Ishikawa (cell line): ENCODE data around the gene AKNA.

Experiments
- CREB1 ChIP-seq: IDR thresholded peaks from 2 replicates; pipeline ENCODE4 v1.6.1; 2012; ENCODE audit warnings: low read depth
- EGR1 ChIP-seq: IDR thresholded peaks from 2 replicates; pipeline ENCODE4 v1.6.1; 2012
- EP300 ChIP-seq: IDR thresholded peaks from 2 replicates; pipeline ENCODE4 v1.6.1; 2012; ENCODE audit warnings: borderline replicate concordance
- FOXM1 ChIP-seq: IDR thresholded peaks from 2 replicates; pipeline ENCODE4 v1.6.1; 2012; ENCODE audit warnings: low read depth, borderline replicate concordance
- NFIC ChIP-seq: IDR thresholded peaks from 2 replicates; pipeline ENCODE4 v1.6.1; 2012
- RAD21 ChIP-seq: IDR thresholded peaks from 2 replicates; pipeline ENCODE4 v1.6.1; 2012; ENCODE audit warnings: low read depth
- TAF1 ChIP-seq: IDR thresholded peaks from 2 replicates; pipeline ENCODE4 v1.6.1; 2012; ENCODE audit warnings: low read depth, mild to moderate bottlenecking
- TCF12 ChIP-seq: IDR thresholded peaks from 2 replicates; pipeline ENCODE4 v1.6.1; 2012; ENCODE audit warnings: low read depth
- TEAD4 ChIP-seq: IDR thresholded peaks from 2 replicates; pipeline ENCODE4 v1.6.1; 2012
- YY1 ChIP-seq: IDR thresholded peaks from 2 replicates; pipeline ENCODE4 v1.6.1; 2012; ENCODE audit warnings: low read depth
- TF ChIP-seq, protein P1 (sequence below): IDR thresholded peaks from 2 replicates; pipeline ENCODE4 v1.6.1; 2012; ENCODE audit warnings: low read depth, mild to moderate bottlenecking
- TF ChIP-seq, protein P2 (sequence below): IDR thresholded peaks from 2 replicates; pipeline ENCODE4 v1.6.1; 2012
- TF ChIP-seq, protein P3 (sequence below): IDR thresholded peaks from 2 replicates; pipeline ENCODE4 v1.6.1; 2012

DNA sequence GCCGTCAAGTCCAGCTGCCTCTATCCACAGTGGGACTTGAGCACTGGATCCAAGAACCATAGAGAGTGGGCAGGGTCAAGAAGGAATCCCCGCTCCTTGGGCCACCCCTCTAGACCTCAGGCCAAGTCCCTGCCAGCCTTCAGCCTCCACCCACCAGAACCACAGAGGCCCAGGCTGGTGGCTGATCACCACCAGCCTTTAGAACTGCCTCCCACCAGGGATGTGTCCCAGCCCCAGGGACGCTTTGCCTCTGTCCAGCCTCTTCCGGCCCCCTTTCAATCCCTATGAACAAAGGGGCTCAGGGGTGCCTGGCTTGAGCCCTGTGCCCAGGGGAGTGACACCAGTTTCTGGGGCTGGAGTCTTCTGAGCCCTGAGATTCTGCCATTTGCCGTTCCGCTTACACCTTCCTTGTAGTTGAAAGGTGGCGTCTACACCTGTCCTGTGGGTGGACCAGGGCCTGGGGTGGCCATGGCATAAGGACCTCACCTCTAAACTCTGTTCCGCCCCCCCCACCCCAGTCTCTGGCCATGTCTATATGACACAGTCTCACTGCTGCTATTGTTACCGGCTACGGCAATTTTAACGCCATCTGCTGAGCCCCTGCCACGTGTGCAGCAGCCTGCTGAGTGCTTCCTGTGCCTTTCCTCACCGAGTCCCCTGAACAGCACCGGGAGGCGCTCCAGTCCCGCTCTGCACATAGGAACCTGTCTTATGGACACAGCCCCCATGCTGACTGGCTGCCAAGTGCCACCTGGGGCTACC is 100.6 kb downstream of the AKNA start:
- TF ChIP-seq EP300 (no peak), NFIC (no peak), RAD21 (no peak), TAF1 (no peak), FOXM1 (no peak), EGR1 (no peak), CREB1 (no peak), YY1 (no peak), TCF12 (no peak), TEAD4 (no peak)
- TF ChIP-seq, protein P1, sequence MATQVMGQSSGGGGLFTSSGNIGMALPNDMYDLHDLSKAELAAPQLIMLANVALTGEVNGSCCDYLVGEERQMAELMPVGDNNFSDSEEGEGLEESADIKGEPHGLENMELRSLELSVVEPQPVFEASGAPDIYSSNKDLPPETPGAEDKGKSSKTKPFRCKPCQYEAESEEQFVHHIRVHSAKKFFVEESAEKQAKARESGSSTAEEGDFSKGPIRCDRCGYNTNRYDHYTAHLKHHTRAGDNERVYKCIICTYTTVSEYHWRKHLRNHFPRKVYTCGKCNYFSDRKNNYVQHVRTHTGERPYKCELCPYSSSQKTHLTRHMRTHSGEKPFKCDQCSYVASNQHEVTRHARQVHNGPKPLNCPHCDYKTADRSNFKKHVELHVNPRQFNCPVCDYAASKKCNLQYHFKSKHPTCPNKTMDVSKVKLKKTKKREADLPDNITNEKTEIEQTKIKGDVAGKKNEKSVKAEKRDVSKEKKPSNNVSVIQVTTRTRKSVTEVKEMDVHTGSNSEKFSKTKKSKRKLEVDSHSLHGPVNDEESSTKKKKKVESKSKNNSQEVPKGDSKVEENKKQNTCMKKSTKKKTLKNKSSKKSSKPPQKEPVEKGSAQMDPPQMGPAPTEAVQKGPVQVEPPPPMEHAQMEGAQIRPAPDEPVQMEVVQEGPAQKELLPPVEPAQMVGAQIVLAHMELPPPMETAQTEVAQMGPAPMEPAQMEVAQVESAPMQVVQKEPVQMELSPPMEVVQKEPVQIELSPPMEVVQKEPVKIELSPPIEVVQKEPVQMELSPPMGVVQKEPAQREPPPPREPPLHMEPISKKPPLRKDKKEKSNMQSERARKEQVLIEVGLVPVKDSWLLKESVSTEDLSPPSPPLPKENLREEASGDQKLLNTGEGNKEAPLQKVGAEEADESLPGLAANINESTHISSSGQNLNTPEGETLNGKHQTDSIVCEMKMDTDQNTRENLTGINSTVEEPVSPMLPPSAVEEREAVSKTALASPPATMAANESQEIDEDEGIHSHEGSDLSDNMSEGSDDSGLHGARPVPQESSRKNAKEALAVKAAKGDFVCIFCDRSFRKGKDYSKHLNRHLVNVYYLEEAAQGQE: no peak
- TF ChIP-seq, protein P2, sequence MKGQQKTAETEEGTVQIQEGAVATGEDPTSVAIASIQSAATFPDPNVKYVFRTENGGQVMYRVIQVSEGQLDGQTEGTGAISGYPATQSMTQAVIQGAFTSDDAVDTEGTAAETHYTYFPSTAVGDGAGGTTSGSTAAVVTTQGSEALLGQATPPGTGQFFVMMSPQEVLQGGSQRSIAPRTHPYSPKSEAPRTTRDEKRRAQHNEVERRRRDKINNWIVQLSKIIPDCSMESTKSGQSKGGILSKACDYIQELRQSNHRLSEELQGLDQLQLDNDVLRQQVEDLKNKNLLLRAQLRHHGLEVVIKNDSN: no peak
- TF ChIP-seq, protein P3, sequence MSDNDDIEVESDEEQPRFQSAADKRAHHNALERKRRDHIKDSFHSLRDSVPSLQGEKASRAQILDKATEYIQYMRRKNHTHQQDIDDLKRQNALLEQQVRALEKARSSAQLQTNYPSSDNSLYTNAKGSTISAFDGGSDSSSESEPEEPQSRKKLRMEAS: no peak
